ENCODE results near the gene GUCD1. TPM values are rescaled to one million over a fixed set of nuclear protein-coding genes. Genes with fewer than 3 reads are reported as not detected.
"Not testable (repeated sequence)": the region's sequence is repeated elsewhere in the genome, so short reads cannot be mapped to it uniquely, and the experiment has no call there.

Gene GUCD1
- polyA plus RNA-seq, 3 donors = 67.1 to 85.9 (median 72.5) TPM

GRCh38 chr22:24602105-24602749 lies 47.3 kb upstream of the GUCD1 start:
- DNase-seq; H3K9me3 ChIP-seq (replicated peaks in 1 of 2; ENCODE audit: control insufficient read depth in 1 of 2, insufficient read depth in 1 of 2, low read length in 2 of 2); H3K36me3 Mint-ChIP-seq; H3K36me3 ChIP-seq (replicated peaks in 1 of 2; ENCODE audit: control insufficient read depth in 1 of 2, insufficient read depth in 2 of 2, low read length in 2 of 2); H3K9me3 Mint-ChIP-seq; H3K27me3 ChIP-seq (ENCODE audit: control insufficient read depth in 2 of 2, insufficient read depth in 2 of 2, low read length in 2 of 2); H3K79me2 ChIP-seq (ENCODE audit: insufficient read depth, low read length); intact Hi-C loops (cut with micrococcal nuclease); H3K4me3 Mint-ChIP-seq; H4K20me1 ChIP-seq (ENCODE audit: insufficient read depth, low read length); H3K27ac ChIP-seq (ENCODE audit: low read depth in 1 of 2, low read length in 2 of 2); H3K9ac ChIP-seq (ENCODE audit: insufficient read depth, low read length, poor library complexity, severe bottlenecking); H3K4me2 ChIP-seq (replicated peaks; ENCODE audit: extremely low read depth, low read length, poor library complexity, severe bottlenecking); H3K27me3 Mint-ChIP-seq (ENCODE audit: low read depth in 3 of 3); H3K4me3 ChIP-seq (replicated peaks in 1 of 3; ENCODE audit: low read depth in 2 of 3, low read length in 3 of 3): not testable (repeated sequence)
- Mint-ChIP-seq H3K4me1 (peaks cover 40% of the 10 kb centered on the region), H3K27ac (peak overlapping the region in 4 of 7 donors; percentile 55 to 89 (median 78))
- 97% methylated on average over 6 of the region's 11 CpGs for WGBS (ENCODE audit: insufficient coverage)
- Histone ChIP-seq H2AFZ (ENCODE audit: insufficient read depth, low read depth, low read length, poor library complexity, severe bottlenecking) (peak overlapping the region; percentile 76), H3K4me1 (ENCODE audit: control insufficient read depth in 1 of 2, insufficient read depth in 2 of 2, low read length in 2 of 2) (peaks cover 30 to 31% of the 10 kb centered on the region in 2 donors)

GRCh38 chr22:24601217-24602104 lies 46.5 kb upstream of the GUCD1 start:
- peaks cover 37% of the 10 kb centered on the region for H3K4me1 Mint-ChIP-seq
- peak overlapping the region; percentile 76 for H2AFZ ChIP-seq (ENCODE audit: insufficient read depth, low read depth, low read length, poor library complexity, severe bottlenecking)
- WGBS (ENCODE audit: insufficient coverage) = 66% methylated on average over 10 of the region's 12 CpGs
- no peaks in the 10 kb centered on the region for H3K9me3 ChIP-seq (replicated peaks in 1 of 2; ENCODE audit: control insufficient read depth in 1 of 2, insufficient read depth in 1 of 2, low read length in 2 of 2)
- intact Hi-C loops (cut with micrococcal nuclease) = no loop called here
- H3K4me3 Mint-ChIP-seq = no peak overlapping the region
- no peak for TF ChIP-seq CTCF (IDR thresholded peaks at IDR 0.05)
- H3K36me3 ChIP-seq (replicated peaks in 1 of 2; ENCODE audit: control insufficient read depth in 1 of 2, insufficient read depth in 2 of 2, low read length in 2 of 2) = no peaks in the 10 kb centered on the region
- no peaks in the 10 kb centered on the region for H3K27me3 ChIP-seq (ENCODE audit: control insufficient read depth in 2 of 2, insufficient read depth in 2 of 2, low read length in 2 of 2)
- H3K36me3 Mint-ChIP-seq = no peaks in the 10 kb centered on the region
- peaks cover 0 to 4% (median 0%) of the 10 kb centered on the region in 3 donors for H3K27me3 Mint-ChIP-seq (ENCODE audit: low read depth in 3 of 3)
- no peaks in the 10 kb centered on the region for H4K20me1 ChIP-seq (ENCODE audit: insufficient read depth, low read length)
- H3K4me1 ChIP-seq (ENCODE audit: control insufficient read depth in 1 of 2, insufficient read depth in 2 of 2, low read length in 2 of 2) = peaks cover 27 to 29% of the 10 kb centered on the region in 2 donors
- no peak overlapping the region for H3K4me3 ChIP-seq (replicated peaks in 1 of 3; ENCODE audit: low read depth in 2 of 3, low read length in 3 of 3)
- no peaks in the 10 kb centered on the region for H3K79me2 ChIP-seq (ENCODE audit: insufficient read depth, low read length)
- H3K9me3 Mint-ChIP-seq = no peaks in the 10 kb centered on the region
- peak overlapping the region; percentile 47 to 77 for H3K27ac ChIP-seq (ENCODE audit: low read depth in 1 of 2, low read length in 2 of 2)
- H3K27ac Mint-ChIP-seq = peak overlapping the region; percentile 70 to 90 (median 85)
- peak overlapping the region; percentile 38 for H3K9ac ChIP-seq (ENCODE audit: insufficient read depth, low read length, poor library complexity, severe bottlenecking)
- peak; percentile 48 to 68 (median 57) for DNase-seq
- no peak overlapping the region for H3K4me2 ChIP-seq (replicated peaks; ENCODE audit: extremely low read depth, low read length, poor library complexity, severe bottlenecking)

- H3K79me2 ChIP-seq (ENCODE audit: insufficient read depth, low read length); H3K4me3 Mint-ChIP-seq; H3K4me3 ChIP-seq (replicated peaks in 1 of 3; ENCODE audit: low read depth in 2 of 3, low read length in 3 of 3); intact Hi-C loops (cut with micrococcal nuclease); H4K20me1 ChIP-seq (ENCODE audit: insufficient read depth, low read length); H3K9me3 Mint-ChIP-seq; H3K9ac ChIP-seq (ENCODE audit: insufficient read depth, low read length, poor library complexity, severe bottlenecking); H3K36me3 Mint-ChIP-seq; DNase-seq; H3K27ac ChIP-seq (ENCODE audit: low read depth in 1 of 2, low read length in 2 of 2); H3K4me2 ChIP-seq (replicated peaks; ENCODE audit: extremely low read depth, low read length, poor library complexity, severe bottlenecking); H3K9me3 ChIP-seq (replicated peaks in 1 of 2; ENCODE audit: control insufficient read depth in 1 of 2, insufficient read depth in 1 of 2, low read length in 2 of 2); H3K27me3 ChIP-seq (ENCODE audit: control insufficient read depth in 2 of 2, insufficient read depth in 2 of 2, low read length in 2 of 2); H3K27me3 Mint-ChIP-seq (ENCODE audit: low read depth in 3 of 3); H2AFZ ChIP-seq (ENCODE audit: insufficient read depth, low read depth, low read length, poor library complexity, severe bottlenecking); H3K36me3 ChIP-seq (replicated peaks in 1 of 2; ENCODE audit: control insufficient read depth in 1 of 2, insufficient read depth in 2 of 2, low read length in 2 of 2): not testable (repeated sequence)
- H3K27ac Mint-ChIP-seq = peak overlapping the region in 2 of 7 donors; percentile 68 to 71
- H3K4me1 ChIP-seq (ENCODE audit: control insufficient read depth in 1 of 2, insufficient read depth in 2 of 2, low read length in 2 of 2) = peaks cover 27 to 29% of the 10 kb centered on the region in 2 donors
- 100% methylated on average over 2 of the region's 3 CpGs for WGBS (ENCODE audit: insufficient coverage)
- peaks cover 34% of the 10 kb centered on the region for H3K4me1 Mint-ChIP-seq
Observed at GRCh38 chr22:24599958-24600715, 45.2 kb upstream of the GUCD1 start.

Measured in CD14-positive monocyte (primary cell).